Brain microvascular endothelial cell (primary cell): ENCODE results near the gene PLD4.

ENCODE experiments used
- DNase-seq: peaks from one replicate; pipeline ENCODE4 v3.0.0-alpha.2; 2020
- H3K27ac ChIP-seq: fragments of 250-450 bp; sonication (Bioruptor Pico); 2 replicates; pipeline ENCODE4 v1.5.1; 2020; ENCODE audit warnings: mild to moderate bottlenecking, moderate library complexity
- H3K27me3 ChIP-seq: fragments of 250-450 bp; sonication (Bioruptor Pico); replicated peaks from 2 replicates; pipeline ENCODE4 v1.5.1; 2020; ENCODE audit warnings: mild to moderate bottlenecking
- H3K36me3 ChIP-seq: fragments of 250-450 bp; sonication (Bioruptor Pico); replicated peaks from 2 replicates; pipeline ENCODE4 v1.5.1; 2020; ENCODE audit warnings: mild to moderate bottlenecking
- H3K4me3 ChIP-seq: 2 replicates; pipeline ENCODE4 v1.5.1; 2011; ENCODE audit warnings: low read depth, mild to moderate bottlenecking, control low read depth, low read length, moderate library complexity
- CTCF ChIP-seq: IDR thresholded peaks from 2 replicates; pipeline ENCODE4 v1.5.1; 2011; ENCODE audit warnings: low read depth, mild to moderate bottlenecking, moderate library complexity, low read length, control low read depth, inconsistent platforms; ENCODE audit errors: missing control alignments
- in situ Hi-C: cut with HindIII; loops from 2 replicates; pipeline ENCODE4 v1.10.0; 2017; ENCODE audit warnings: low sequenced_read_pairs, low pct_ligation_motif_present

PLD4 gene

GRCh38 chr14:104932676-104933631 is 8.3 kb downstream of the PLD4 start:
- peak overlapping the region; percentile 32 for H3K4me3 ChIP-seq
- in situ Hi-C loops = no loop called here

GRCh38 chr14:104933746-104934733 is 9.4 kb downstream of the PLD4 start:
- in situ Hi-C loops = no loop called here
- no peak overlapping the region for H3K27ac ChIP-seq
- peaks cover 25% of the 10 kb centered on the region for H3K27me3 ChIP-seq
- TF ChIP-seq CTCF = no peak
- H3K4me3 ChIP-seq = no peak overlapping the region
- H3K36me3 ChIP-seq = no peaks in the 10 kb centered on the region
- DNase-seq = no peak

More at GRCh38 chr14:104932676-104933631, 8.3 kb downstream of the PLD4 start:
- peaks cover 25% of the 10 kb centered on the region for H3K27me3 ChIP-seq
- H3K27ac ChIP-seq = no peak overlapping the region
- H3K36me3 ChIP-seq = no peaks in the 10 kb centered on the region
- peak; percentile 66 for TF ChIP-seq CTCF
- peak; percentile 35 for DNase-seq

GRCh38 chr14:104935026-104935650 is 10.5 kb downstream of the PLD4 start:
- Histone ChIP-seq H3K36me3 (no peaks in the 10 kb centered on the region), H3K27ac (no peak overlapping the region), H3K27me3 (peaks cover 25% of the 10 kb centered on the region), H3K4me3 (no peak overlapping the region)
- DNase-seq = no peak
- TF ChIP-seq CTCF = no peak
- in situ Hi-C loops = no loop called here

- peaks cover 21% of the 10 kb centered on the region for H3K27me3 ChIP-seq
- H3K27ac ChIP-seq = no peak overlapping the region
- in situ Hi-C loops = no loop called here
- DNase-seq = no peak
- no peak for TF ChIP-seq CTCF
- no peak overlapping the region for H3K4me3 ChIP-seq
- no peaks in the 10 kb centered on the region for H3K36me3 ChIP-seq
These were observed 11.3 kb downstream of the PLD4 start for GRCh38 chr14:104935955-104936354.

GRCh38 chr14:104936361-104937155 is 11.9 kb downstream of the PLD4 start:
- no peak for DNase-seq
- Histone ChIP-seq H3K27me3 (peaks cover 15% of the 10 kb centered on the region), H3K27ac (no peak overlapping the region), H3K36me3 (no peaks in the 10 kb centered on the region), H3K4me3 (no peak overlapping the region)
- in situ Hi-C loops = no loop called here
- no peak for TF ChIP-seq CTCF
